ENCODE measurements around the gene OR6S1. TPM values are rescaled to one million over a fixed set of nuclear protein-coding genes. Genes with fewer than 3 reads are reported as not detected.

Gene OR6S1
- total RNA-seq, 1 experiment from 2014 or later: not detected

GRCh38 chr14:20687362-20688166 lies 46.1 kb upstream of the OR6S1 start:
- H3K36me3 Mint-ChIP-seq (ENCODE audit: insufficient read depth, unreplicated experiment): no peaks in the 10 kb centered on the region
- no peak overlapping the region for H3K27ac Mint-ChIP-seq (ENCODE audit: low read depth, unreplicated experiment)
- peaks cover 12% of the 10 kb centered on the region for H3K4me1 Mint-ChIP-seq (ENCODE audit: insufficient read depth, unreplicated experiment)
- H3K4me3 Mint-ChIP-seq (ENCODE audit: unreplicated experiment): no peak overlapping the region
- no peaks in the 10 kb centered on the region for H3K27me3 Mint-ChIP-seq (ENCODE audit: insufficient read depth, unreplicated experiment)
- DNase-seq (ENCODE audit: unreplicated experiment): no peak
- no peaks in the 10 kb centered on the region for H3K9me3 Mint-ChIP-seq (ENCODE audit: unreplicated experiment)
- no TSS peak for BruUV-seq (replicated peaks)
- POLR2A ChIA-PET: interaction anchor here (0.6 kb wide), 1 partner anchor 74 kb away, joined by 3 read pairs; no protein-coding TSS in a partner anchor
- TF ChIP-seq CTCF (IDR thresholded peaks at IDR 0.05; ENCODE audit: unreplicated experiment): no peak
- intact Hi-C loops (cut with micrococcal nuclease): no loop called here
- CTCF ChIA-PET: interaction anchor here (0.6 to 10.2 kb wide), 5 partner anchors 9 to 362 kb away, joined by 3 to 89 read pairs (median 4); no protein-coding TSS in a partner anchor

- Mint-ChIP-seq H3K27ac (ENCODE audit: low read depth, unreplicated experiment) (no peak overlapping the region), H3K9me3 (ENCODE audit: unreplicated experiment) (no peaks in the 10 kb centered on the region), H3K4me3 (ENCODE audit: unreplicated experiment) (no peak overlapping the region), H3K27me3 (ENCODE audit: insufficient read depth, unreplicated experiment) (no peaks in the 10 kb centered on the region), H3K36me3 (ENCODE audit: insufficient read depth, unreplicated experiment) (peaks cover 5% of the 10 kb centered on the region), H3K4me1 (ENCODE audit: insufficient read depth, unreplicated experiment) (peaks cover 17% of the 10 kb centered on the region)
- no peak for TF ChIP-seq CTCF (IDR thresholded peaks at IDR 0.05; ENCODE audit: unreplicated experiment)
- ChIA-PET CTCF (interaction anchor here (0.7 to 10.2 kb wide), 4 partner anchors 12 to 811 kb away, joined by 3 to 89 read pairs (median 11); no protein-coding TSS in a partner anchor), POLR2A (interaction anchor here (6.1 to 7.3 kb wide), 4 partner anchors 56 to 344 kb away, joined by 65 to 182 read pairs (median 94); partner anchors contain the start of genes PARP2 and PIP4P1)
- intact Hi-C loops (cut with micrococcal nuclease): no loop called here
- no TSS peak for BruUV-seq (replicated peaks)
- DNase-seq (ENCODE audit: unreplicated experiment): no peak
Measured at GRCh38 chr14:20686386-20687143, 45.1 kb upstream of the OR6S1 start.

- BruUV-seq (replicated peaks): TSS peak; percentile 19
- DNase-seq (ENCODE audit: unreplicated experiment): peak; percentile 72
- Mint-ChIP-seq H3K27me3 (ENCODE audit: insufficient read depth, unreplicated experiment) (no peaks in the 10 kb centered on the region), H3K9me3 (ENCODE audit: unreplicated experiment) (no peaks in the 10 kb centered on the region), H3K4me3 (ENCODE audit: unreplicated experiment) (no peak overlapping the region), H3K36me3 (ENCODE audit: insufficient read depth, unreplicated experiment) (peaks cover 11% of the 10 kb centered on the region), H3K4me1 (ENCODE audit: insufficient read depth, unreplicated experiment) (peaks cover 27% of the 10 kb centered on the region), H3K27ac (ENCODE audit: low read depth, unreplicated experiment) (no peak overlapping the region)
- CTCF ChIA-PET: interaction anchor here (0.6 to 10.2 kb wide), 13 partner anchors 8 to 420 kb away, joined by 3 to 89 read pairs (median 4); no protein-coding TSS in a partner anchor
- POLR2A ChIA-PET: interaction anchor here (1.0 to 7.3 kb wide), 17 partner anchors 32 to 420 kb away, joined by 3 to 182 read pairs (median 13); partner anchors contain the start of genes APEX1, OSGEP, PARP2 and PIP4P1
- no peak for TF ChIP-seq CTCF (IDR thresholded peaks at IDR 0.05; ENCODE audit: unreplicated experiment)
- intact Hi-C loops (cut with micrococcal nuclease): loop anchor here (5.0 kb wide), 1 partner anchor 417 kb away; the partner anchor contains the start of gene TMEM253
Measured at GRCh38 chr14:20684662-20685456, 43.4 kb upstream of the OR6S1 start.

All from MCF 10A (cell line).